H1 (cell line): ENCODE results near the gene STAMBPL1. TPM values are rescaled to one million over a fixed set of nuclear protein-coding genes. Genes with fewer than 3 reads are reported as not detected.

ENCODE experiments used
- CTCF ChIA-PET: fragments of 300-600 bp; sonication (Branson Sonifier 250); formaldehyde crosslinking; loops from one replicate; lab custom pipeline; 2021; ENCODE audit not compliant: partially characterized antibody; lab: Charles Lee
- POLR2A ChIA-PET: fragments of 300-600 bp; sonication (Branson Sonifier 250); formaldehyde crosslinking; loops from one replicate; lab custom pipeline; 2021; ENCODE audit warnings: inconsistent platforms; ENCODE audit not compliant: partially characterized antibody; lab: Charles Lee
- DNase-seq, 2 experiments: peaks; one replicate each; pipeline versions ENCODE4 v3.0.0 to v3.0.0-alpha.2; 2010 to 2022; ENCODE audit warnings: low spot score in 2 of 2, low read depth in 1 of 2, mixed read lengths in 1 of 2
- FAIRE-seq: peaks from 2 replicates; lab custom pipeline; 2011; peaks lifted over from hg19 to GRCh38; lab: Jason Lieb, UNC
- H2AFZ ChIP-seq: 2 replicates; pipeline ENCODE4 v1.8.1; 2012; ENCODE audit warnings: low read length, inconsistent platforms
- H2AK5ac ChIP-seq: 2 replicates; pipeline ENCODE4 v1.6.1; 2013; ENCODE audit warnings: low read depth, low read length
- H2BK120ac ChIP-seq: replicated peaks from 2 replicates; pipeline ENCODE3; 2013; ENCODE audit warnings: low read depth, low read length, inconsistent platforms
- H2BK12ac ChIP-seq: 2 replicates; pipeline ENCODE4 v1.6.1; 2013; ENCODE audit warnings: low read depth, low read length
- H2BK15ac ChIP-seq: 2 replicates; pipeline ENCODE4 v1.6.1; 2013; ENCODE audit warnings: low read length
- H2BK20ac ChIP-seq: 2 replicates; pipeline ENCODE4 v1.6.1; 2013; ENCODE audit warnings: low read length
- H2BK5ac ChIP-seq: 2 replicates; pipeline ENCODE4 v1.6.1; 2013; ENCODE audit warnings: low read depth, low read length
- H3K14ac ChIP-seq: 2 replicates; pipeline ENCODE4 v1.6.1; 2013; ENCODE audit warnings: inconsistent platforms; ENCODE audit not compliant: insufficient read length
- H3K18ac ChIP-seq: 2 replicates; pipeline ENCODE4 v1.6.1; 2013; ENCODE audit warnings: low read length; ENCODE audit errors: extremely low read depth
- H3K23ac ChIP-seq: 2 replicates; pipeline ENCODE4 v1.6.1; 2013; ENCODE audit warnings: inconsistent platforms; ENCODE audit not compliant: insufficient read length
- H3K23me2 ChIP-seq: 2 replicates; pipeline ENCODE4 v1.6.1; 2013; ENCODE audit warnings: low read depth, low read length
- H3K27ac ChIP-seq: 2 replicates; pipeline ENCODE4 v1.6.1; 2011; ENCODE audit warnings: low read depth, low read length, inconsistent platforms
- H3K27me3 ChIP-seq, 4 experiments: replicated peaks in 1 of 4; 1 replicate in 1 of 4; 2 replicates in 3 of 4; pipeline versions ENCODE4 v1.6.1 to v1.8.1; 2011 to 2013; ENCODE audit warnings: low read length in 3 of 4, mild to moderate bottlenecking in 3 of 4, inconsistent platforms in 2 of 4, mixed read lengths in 2 of 4, moderate library complexity in 1 of 4; ENCODE audit not compliant: control insufficient read depth in 3 of 4, insufficient read depth in 3 of 4; ENCODE audit errors: extremely low read depth in 1 of 4
- H3K36me3 ChIP-seq, 4 experiments: 2 replicates each; pipeline versions ENCODE4 v1.6.1 to v1.8.1; 2011 to 2013; ENCODE audit warnings: mild to moderate bottlenecking in 4 of 4, low read length in 3 of 4, moderate library complexity in 2 of 4, control low read depth in 1 of 4, inconsistent platforms in 1 of 4; ENCODE audit not compliant: insufficient read depth in 4 of 4, control insufficient read depth in 2 of 4
- H3K4ac ChIP-seq: replicated peaks from 2 replicates; pipeline ENCODE3; 2013; ENCODE audit warnings: low read length, low read depth, mixed read lengths, inconsistent platforms; ENCODE audit not compliant: insufficient read length
- H3K4me1 ChIP-seq, 4 experiments: replicated peaks in 1 of 4; 1 replicate in 1 of 4; 2 replicates in 3 of 4; pipeline versions ENCODE4 v1.6.1 to v1.8.1; 2011 to 2013; ENCODE audit warnings: low read length in 3 of 4, inconsistent platforms in 2 of 4, mixed read lengths in 1 of 4; ENCODE audit not compliant: insufficient read depth in 4 of 4, control insufficient read depth in 3 of 4
- H3K4me2 ChIP-seq, 2 experiments: 2 replicates each; pipeline versions ENCODE4 v1.6.1 to v1.8.1; 2011 to 2013; ENCODE audit warnings: low read depth in 2 of 2, low read length in 2 of 2, control low read depth in 1 of 2, inconsistent platforms in 1 of 2, mild to moderate bottlenecking in 1 of 2; ENCODE audit not compliant: insufficient read depth in 1 of 2
- H3K4me3 ChIP-seq, 4 experiments: fragments of 200-600, 300-600 bp in 1 of 4; sonication (generic), shearing (Covaris generic), sonication (Bioruptor Twin) in 1 of 4; 2 replicates each; pipeline versions ENCODE4 v1.5.1 to v1.8.1; 2011 to 2016; ENCODE audit warnings: low read length in 4 of 4, low read depth in 3 of 4, control low read depth in 2 of 4, inconsistent platforms in 2 of 4, mild to moderate bottlenecking in 2 of 4, mixed read lengths in 1 of 4, moderate library complexity in 1 of 4; ENCODE audit not compliant: insufficient read depth in 2 of 4; ENCODE audit errors: extremely low read depth in 1 of 4
- H3K56ac ChIP-seq: replicated peaks from 2 replicates; pipeline ENCODE3; 2013; ENCODE audit warnings: low read depth, mild to moderate bottlenecking, mixed read lengths, low read length, inconsistent platforms; ENCODE audit not compliant: insufficient read length
- H3K79me1 ChIP-seq: 2 replicates; pipeline ENCODE4 v1.6.1; 2013; ENCODE audit warnings: low read depth, low read length, control low read depth
- H3K79me2 ChIP-seq, 2 experiments: 2 replicates each; pipeline versions ENCODE4 v1.6.1 to v1.8.1; 2012 to 2013; ENCODE audit warnings: low read length in 2 of 2, mild to moderate bottlenecking in 2 of 2, inconsistent platforms in 1 of 2; ENCODE audit not compliant: insufficient read depth in 2 of 2, control insufficient read depth in 1 of 2
- H3K9ac ChIP-seq, 4 experiments: replicated peaks in 1 of 4; 1 replicate in 1 of 4; 2 replicates in 3 of 4; pipeline versions ENCODE4 v1.6.1 to v1.8.1; 2011 to 2013; ENCODE audit warnings: low read depth in 3 of 4, low read length in 3 of 4, control low read depth in 2 of 4, mild to moderate bottlenecking in 2 of 4, moderate library complexity in 2 of 4, inconsistent platforms in 1 of 4; ENCODE audit errors: extremely low read depth in 1 of 4
- H3K9me3 ChIP-seq, 2 experiments: 2 replicates each; pipeline versions ENCODE4 v1.6.1 to v1.8.1; 2012 to 2013; ENCODE audit warnings: mild to moderate bottlenecking in 2 of 2, moderate library complexity in 2 of 2, control low read depth in 1 of 2, inconsistent platforms in 1 of 2, low read depth in 1 of 2, low read length in 1 of 2, mixed read lengths in 1 of 2; ENCODE audit not compliant: insufficient read depth in 2 of 2
- H4K20me1 ChIP-seq, 2 experiments: replicated peaks in 1 of 2; 2 replicates each; pipeline versions ENCODE3 to v1.8.1; 2011 to 2013; ENCODE audit warnings: inconsistent platforms in 2 of 2, low read length in 2 of 2, mild to moderate bottlenecking in 1 of 2; ENCODE audit not compliant: insufficient read depth in 2 of 2, control insufficient read depth in 1 of 2
- H4K5ac ChIP-seq: 2 replicates; pipeline ENCODE4 v1.6.1; 2013; ENCODE audit warnings: low read length, low read depth, mixed read lengths, inconsistent platforms; ENCODE audit not compliant: insufficient read length
- H4K8ac ChIP-seq: 2 replicates; pipeline ENCODE4 v1.8.0; 2013; ENCODE audit warnings: mild to moderate bottlenecking, moderate library complexity, low read length, inconsistent platforms; ENCODE audit not compliant: insufficient read depth; ENCODE audit errors: extremely low read depth
- H4K91ac ChIP-seq: replicated peaks from 2 replicates; pipeline ENCODE3; 2013; ENCODE audit warnings: low read length, mixed read lengths, inconsistent platforms; ENCODE audit not compliant: insufficient read length
- EP300 ChIP-seq, 2 experiments: IDR thresholded peaks; 1 replicate in 1 of 2; 2 replicates in 1 of 2; pipeline ENCODE4 v1.6.1; 2011 to 2012; ENCODE audit warnings: low read depth in 2 of 2, low read length in 2 of 2, mild to moderate bottlenecking in 2 of 2, borderline replicate concordance in 1 of 2, inconsistent platforms in 1 of 2, moderate library complexity in 1 of 2
- TCF12 ChIP-seq: IDR thresholded peaks from 2 replicates; pipeline ENCODE4 v1.6.1; 2011; ENCODE audit warnings: low read depth, mild to moderate bottlenecking, low read length
- ZNF274 ChIP-seq: IDR thresholded peaks from 2 replicates; pipeline ENCODE4 v1.7.0; 2012; ENCODE audit warnings: low read length, borderline replicate concordance; ENCODE audit errors: extremely low read depth
- WGBS, 2 experiments: shearing (Covaris generic) in 1 of 2; methylation state at CpG; one replicate each; pipeline versions ENCODE4 v1.1.6 to v1.1.7; 2013 to 2015; ENCODE audit warnings: low lambda C conversion rate in 2 of 2, mixed read lengths in 2 of 2, inconsistent platforms in 1 of 2, low coverage in 1 of 2, missing lambda C conversion rate in 1 of 2; ENCODE audit not compliant: insufficient replicate concordance in 2 of 2, insufficient coverage in 1 of 2, insufficient read length in 1 of 2; ENCODE audit errors: extremely low coverage in 1 of 2, missing lambda C conversion rate in 1 of 2; 5-methylcytosine and 5-hydroxymethylcytosine counted together
- polyA plus RNA-seq, 7 experiments: library from polyadenylated mRNA; depleted of rRNA in 3 of 7; stranded (reverse) in 5 of 7; unstranded in 2 of 7; fragments of >200 nt in 5 of 7; fragments of 200-250 nt in 2 of 7; gene quantifications; 1 replicate in 5 of 7; 2 replicates in 1 of 7; 4 replicates in 1 of 7; pipeline versions ENCODE4 v1.2.1 to v1.2.3, GENCODE V29; 2011 to 2013; ENCODE audit warnings: missing spikeins in 2 of 7, mixed read lengths in 2 of 7
- total RNA-seq: library from RNA; stranded (reverse); fragmentation: NEBNext Ultra II Directional; extraction: Animal tissue kit (Norgen Biotek cat#: 25700); gene quantifications from 2 replicates; pipeline ENCODE4 v1.2.1, GENCODE V29; 2021

The STAMBPL1 gene
- total and polyA plus RNA-seq, 2 of the 8 experiments (the other 6 are each of a cell fraction or from before 2014, with no cell fraction given): 5.5 TPM

- H3K27me3 ChIP-seq: no peaks in the 10 kb centered on the region
- no peak overlapping the region for H3K27ac ChIP-seq
- H3K14ac ChIP-seq: no peak overlapping the region
- WGBS, 2 experiments: 91% methylated on average over 6 of the region's 6 CpGs; no CpG with 5 or more reads in 1 of the 2 experiments
- no peaks in the 10 kb centered on the region for H3K9me3 ChIP-seq
- H2AFZ ChIP-seq: no peak overlapping the region
- no peak overlapping the region for H3K4me3 ChIP-seq
- no peak overlapping the region for H3K9ac ChIP-seq
- no peak overlapping the region for H3K56ac ChIP-seq
- H3K18ac ChIP-seq: no peak overlapping the region
- H3K4me2 ChIP-seq: no peak overlapping the region
- H4K5ac ChIP-seq: no peak overlapping the region
- H2BK12ac ChIP-seq: no peak overlapping the region
- no peak for TF ChIP-seq TCF12
- no peak for TF ChIP-seq ZNF274
- no peak for TF ChIP-seq EP300 (IDR thresholded peaks at IDR 0.05; ENCODE audit: borderline replicate concordance in 1 of 2, low read depth in 2 of 2, low read length in 2 of 2)
- ChIA-PET POLR2A (no interaction called here), CTCF (interaction anchor here (1.0 to 1.4 kb wide), 4 partner anchors 10 to 259 kb away, joined by 3 to 5 read pairs (median 3); no protein-coding TSS in a partner anchor)
- no peak overlapping the region for H2BK20ac ChIP-seq
- no peak overlapping the region for H2AK5ac ChIP-seq
- no peaks in the 10 kb centered on the region for H3K4me1 ChIP-seq
- no peaks in the 10 kb centered on the region for H4K20me1 ChIP-seq
- no peak overlapping the region for H2BK120ac ChIP-seq
- no peaks in the 10 kb centered on the region for H3K23me2 ChIP-seq
- no peaks in the 10 kb centered on the region for H3K79me2 ChIP-seq
- H2BK15ac ChIP-seq: no peak overlapping the region
- H3K23ac ChIP-seq: no peak overlapping the region
- no peaks in the 10 kb centered on the region for H3K79me1 ChIP-seq
- H3K4ac ChIP-seq: no peak overlapping the region
- H3K36me3 ChIP-seq: no peaks in the 10 kb centered on the region
- H4K91ac ChIP-seq: no peak overlapping the region
- no peak overlapping the region for H2BK5ac ChIP-seq
- DNase-seq (no peak), FAIRE-seq (no peak)
- no peak overlapping the region for H4K8ac ChIP-seq
These were observed 78.7 kb downstream of the STAMBPL1 start for GRCh38 chr10:88958721-88959120.
